Ishikawa (cell line): Measurements from ENCODE around the gene CUL4A.

Experiments used
- CEBPB ChIP-seq: IDR thresholded peaks from 2 replicates; pipeline ENCODE4 v1.6.1; 2012
- CREB1 ChIP-seq: IDR thresholded peaks from 2 replicates; pipeline ENCODE4 v1.6.1; 2012; ENCODE audit warnings: low read depth
- EGR1 ChIP-seq: IDR thresholded peaks from 2 replicates; pipeline ENCODE4 v1.6.1; 2012
- EP300 ChIP-seq: IDR thresholded peaks from 2 replicates; pipeline ENCODE4 v1.6.1; 2012; ENCODE audit warnings: borderline replicate concordance
- FOXM1 ChIP-seq: IDR thresholded peaks from 2 replicates; pipeline ENCODE4 v1.6.1; 2012; ENCODE audit warnings: low read depth, borderline replicate concordance
- MAX ChIP-seq: IDR thresholded peaks from 2 replicates; pipeline ENCODE4 v1.6.1; 2012
- NFIC ChIP-seq: IDR thresholded peaks from 2 replicates; pipeline ENCODE4 v1.6.1; 2012
- RAD21 ChIP-seq: IDR thresholded peaks from 2 replicates; pipeline ENCODE4 v1.6.1; 2012; ENCODE audit warnings: low read depth
- TAF1 ChIP-seq: IDR thresholded peaks from 2 replicates; pipeline ENCODE4 v1.6.1; 2012; ENCODE audit warnings: low read depth, mild to moderate bottlenecking
- TCF12 ChIP-seq: IDR thresholded peaks from 2 replicates; pipeline ENCODE4 v1.6.1; 2012; ENCODE audit warnings: low read depth
- TEAD4 ChIP-seq: IDR thresholded peaks from 2 replicates; pipeline ENCODE4 v1.6.1; 2012
- YY1 ChIP-seq: IDR thresholded peaks from 2 replicates; pipeline ENCODE4 v1.6.1; 2012; ENCODE audit warnings: low read depth
- ZBTB7A ChIP-seq: IDR thresholded peaks from 2 replicates; pipeline ENCODE4 v1.6.1; 2012; ENCODE audit warnings: low read depth
- TF ChIP-seq, protein P1 (sequence below): IDR thresholded peaks from 2 replicates; pipeline ENCODE4 v1.6.1; 2012; ENCODE audit warnings: low read depth, mild to moderate bottlenecking
- TF ChIP-seq, protein P2 (sequence below): IDR thresholded peaks from 2 replicates; pipeline ENCODE4 v1.6.1; 2012

CUL4A gene

GRCh38 chr13:113164492-113164891, 44.9 kb upstream of the CUL4A start:
- TF ChIP-seq CEBPB (no peak), ZBTB7A (no peak), EP300 (no peak), CREB1 (no peak), RAD21 (no peak), TAF1 (no peak), TEAD4 (no peak), YY1 (no peak)
- TF ChIP-seq, protein P1, sequence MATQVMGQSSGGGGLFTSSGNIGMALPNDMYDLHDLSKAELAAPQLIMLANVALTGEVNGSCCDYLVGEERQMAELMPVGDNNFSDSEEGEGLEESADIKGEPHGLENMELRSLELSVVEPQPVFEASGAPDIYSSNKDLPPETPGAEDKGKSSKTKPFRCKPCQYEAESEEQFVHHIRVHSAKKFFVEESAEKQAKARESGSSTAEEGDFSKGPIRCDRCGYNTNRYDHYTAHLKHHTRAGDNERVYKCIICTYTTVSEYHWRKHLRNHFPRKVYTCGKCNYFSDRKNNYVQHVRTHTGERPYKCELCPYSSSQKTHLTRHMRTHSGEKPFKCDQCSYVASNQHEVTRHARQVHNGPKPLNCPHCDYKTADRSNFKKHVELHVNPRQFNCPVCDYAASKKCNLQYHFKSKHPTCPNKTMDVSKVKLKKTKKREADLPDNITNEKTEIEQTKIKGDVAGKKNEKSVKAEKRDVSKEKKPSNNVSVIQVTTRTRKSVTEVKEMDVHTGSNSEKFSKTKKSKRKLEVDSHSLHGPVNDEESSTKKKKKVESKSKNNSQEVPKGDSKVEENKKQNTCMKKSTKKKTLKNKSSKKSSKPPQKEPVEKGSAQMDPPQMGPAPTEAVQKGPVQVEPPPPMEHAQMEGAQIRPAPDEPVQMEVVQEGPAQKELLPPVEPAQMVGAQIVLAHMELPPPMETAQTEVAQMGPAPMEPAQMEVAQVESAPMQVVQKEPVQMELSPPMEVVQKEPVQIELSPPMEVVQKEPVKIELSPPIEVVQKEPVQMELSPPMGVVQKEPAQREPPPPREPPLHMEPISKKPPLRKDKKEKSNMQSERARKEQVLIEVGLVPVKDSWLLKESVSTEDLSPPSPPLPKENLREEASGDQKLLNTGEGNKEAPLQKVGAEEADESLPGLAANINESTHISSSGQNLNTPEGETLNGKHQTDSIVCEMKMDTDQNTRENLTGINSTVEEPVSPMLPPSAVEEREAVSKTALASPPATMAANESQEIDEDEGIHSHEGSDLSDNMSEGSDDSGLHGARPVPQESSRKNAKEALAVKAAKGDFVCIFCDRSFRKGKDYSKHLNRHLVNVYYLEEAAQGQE = no peak

DNA sequence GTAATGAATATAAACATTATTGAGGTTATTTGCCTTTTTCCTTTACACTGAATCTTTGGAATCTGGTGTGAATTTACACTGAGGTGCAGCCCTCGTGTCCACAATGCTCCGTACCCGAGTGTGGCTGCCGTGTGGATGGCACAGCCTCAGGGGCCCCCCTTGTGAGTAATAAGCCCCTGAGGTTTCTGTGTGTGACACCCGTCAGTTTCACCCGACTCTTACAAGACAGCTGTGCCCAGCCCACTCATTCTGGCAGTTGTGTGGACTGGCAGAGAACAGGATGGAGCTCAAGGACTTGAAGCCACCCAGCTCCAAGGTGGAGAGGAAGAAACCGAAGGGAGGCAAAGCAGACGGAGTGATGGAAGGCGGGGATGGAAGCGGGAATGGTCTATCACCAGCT, 43.1 kb upstream of the CUL4A start:
- no peak for TF ChIP-seq YY1
- no peak for TF ChIP-seq EGR1
- no peak for TF ChIP-seq CEBPB
- no peak for TF ChIP-seq ZBTB7A
- no peak for TF ChIP-seq MAX
- TF ChIP-seq FOXM1 = no peak
- TF ChIP-seq TCF12 = no peak
- TF ChIP-seq, protein P1 = no peak

GRCh38 chr13:113166681-113167080, 42.7 kb upstream of the CUL4A start:
- TF ChIP-seq EGR1 (no peak), EP300 (no peak), NFIC (no peak)

GRCh38 chr13:113167155-113167554, 42.3 kb upstream of the CUL4A start:
- TF ChIP-seq TCF12 (no peak), EP300 (no peak), TEAD4 (no peak), RAD21 (no peak), CREB1 (no peak), ZBTB7A (no peak), NFIC (no peak), FOXM1 (no peak), TAF1 (no peak), EGR1 (no peak), CEBPB (no peak), MAX (no peak), YY1 (no peak)
- TF ChIP-seq, protein P2, sequence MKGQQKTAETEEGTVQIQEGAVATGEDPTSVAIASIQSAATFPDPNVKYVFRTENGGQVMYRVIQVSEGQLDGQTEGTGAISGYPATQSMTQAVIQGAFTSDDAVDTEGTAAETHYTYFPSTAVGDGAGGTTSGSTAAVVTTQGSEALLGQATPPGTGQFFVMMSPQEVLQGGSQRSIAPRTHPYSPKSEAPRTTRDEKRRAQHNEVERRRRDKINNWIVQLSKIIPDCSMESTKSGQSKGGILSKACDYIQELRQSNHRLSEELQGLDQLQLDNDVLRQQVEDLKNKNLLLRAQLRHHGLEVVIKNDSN = no peak
- TF ChIP-seq, protein P1 = no peak

GRCh38 chr13:113167575-113167974, 41.8 kb upstream of the CUL4A start:
- TF ChIP-seq EP300 = no peak
- no peak for TF ChIP-seq YY1
- TF ChIP-seq CREB1 = no peak
- no peak for TF ChIP-seq TAF1
- no peak for TF ChIP-seq ZBTB7A
- TF ChIP-seq EGR1 = no peak
- TF ChIP-seq, protein P2 = no peak
- TF ChIP-seq RAD21 = no peak
- TF ChIP-seq TEAD4 = no peak
- TF ChIP-seq, protein P1 = no peak
